ENCODE data around the gene PRPH.
"Not testable (repeated sequence)": the region's sequence is repeated elsewhere in the genome, so short reads cannot be mapped to it uniquely, and the experiment has no call there.

The PRPH gene

DNA sequence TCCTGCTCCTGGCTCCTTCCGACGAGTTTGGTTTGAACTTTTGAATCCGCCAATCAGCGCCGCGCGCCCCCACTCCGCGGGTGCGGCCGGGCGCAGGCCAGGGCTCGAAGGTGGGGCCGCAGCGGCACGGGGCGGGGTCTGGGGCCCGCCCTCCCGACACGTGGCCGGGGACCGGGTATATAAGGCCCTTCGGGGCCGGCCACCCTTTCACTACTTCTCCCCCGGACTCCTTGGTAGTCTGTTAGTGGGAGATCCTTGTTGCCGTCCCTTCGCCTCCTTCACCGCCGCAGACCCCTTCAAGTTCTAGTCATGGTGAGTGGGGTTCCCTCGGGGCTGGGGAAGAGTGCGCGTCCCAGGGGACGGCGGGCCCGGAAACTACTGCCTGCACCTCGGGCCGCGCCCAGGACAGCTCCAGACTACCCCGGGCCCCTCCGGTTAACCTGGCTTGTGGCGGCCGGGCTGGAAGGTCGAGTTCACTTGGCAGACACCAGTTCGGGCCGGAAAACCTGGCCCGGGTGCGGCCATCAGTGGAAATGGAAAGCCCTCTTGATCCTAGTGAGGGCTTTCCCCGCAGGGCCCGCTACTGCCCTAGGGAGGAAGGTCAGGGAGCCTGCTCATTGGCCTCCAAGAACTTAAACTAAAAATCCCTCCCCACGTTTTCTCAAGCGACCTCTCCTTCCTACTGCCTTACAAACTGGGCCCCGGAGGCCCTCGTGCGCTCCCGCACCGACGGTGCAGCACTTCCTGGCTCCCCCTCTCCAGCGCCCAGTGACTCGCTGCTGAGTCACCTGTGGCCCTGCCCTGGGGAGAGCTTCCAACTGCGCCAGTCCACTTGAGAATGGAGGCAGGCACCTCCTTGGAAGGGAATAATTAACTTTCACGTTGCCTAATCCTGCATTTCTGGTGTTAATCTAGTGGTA lies 29.8 kb upstream of the PRPH start, which contains the start of gene TUBA1C:
Gene TUBA1C (plus strand): TSS at position 210 of the 920 bp plus-strand sequence. CDS start 100 bp downstream, at position 310.
- peaks cover 3% of the 10 kb centered on the region; the same call in 1 of the 2 replicates for H3K36me3 ChIP-seq
- DNase-seq: peak; percentile 34
- H3K4me1 ChIP-seq: no peaks in the 10 kb centered on the region
- TF ChIP-seq, protein P1, sequence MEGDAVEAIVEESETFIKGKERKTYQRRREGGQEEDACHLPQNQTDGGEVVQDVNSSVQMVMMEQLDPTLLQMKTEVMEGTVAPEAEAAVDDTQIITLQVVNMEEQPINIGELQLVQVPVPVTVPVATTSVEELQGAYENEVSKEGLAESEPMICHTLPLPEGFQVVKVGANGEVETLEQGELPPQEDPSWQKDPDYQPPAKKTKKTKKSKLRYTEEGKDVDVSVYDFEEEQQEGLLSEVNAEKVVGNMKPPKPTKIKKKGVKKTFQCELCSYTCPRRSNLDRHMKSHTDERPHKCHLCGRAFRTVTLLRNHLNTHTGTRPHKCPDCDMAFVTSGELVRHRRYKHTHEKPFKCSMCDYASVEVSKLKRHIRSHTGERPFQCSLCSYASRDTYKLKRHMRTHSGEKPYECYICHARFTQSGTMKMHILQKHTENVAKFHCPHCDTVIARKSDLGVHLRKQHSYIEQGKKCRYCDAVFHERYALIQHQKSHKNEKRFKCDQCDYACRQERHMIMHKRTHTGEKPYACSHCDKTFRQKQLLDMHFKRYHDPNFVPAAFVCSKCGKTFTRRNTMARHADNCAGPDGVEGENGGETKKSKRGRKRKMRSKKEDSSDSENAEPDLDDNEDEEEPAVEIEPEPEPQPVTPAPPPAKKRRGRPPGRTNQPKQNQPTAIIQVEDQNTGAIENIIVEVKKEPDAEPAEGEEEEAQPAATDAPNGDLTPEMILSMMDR (IDR thresholded peaks at IDR 0.05; ENCODE audit: low read depth, low read length): no peak
- no peaks in the 10 kb centered on the region for H3K27me3 ChIP-seq
- no peak within 1 kb of the TSS for H3K4me3 ChIP-seq (ENCODE audit: low read depth, low read length)
- no peaks in the 10 kb centered on the region for H3K9me3 ChIP-seq

DNA sequence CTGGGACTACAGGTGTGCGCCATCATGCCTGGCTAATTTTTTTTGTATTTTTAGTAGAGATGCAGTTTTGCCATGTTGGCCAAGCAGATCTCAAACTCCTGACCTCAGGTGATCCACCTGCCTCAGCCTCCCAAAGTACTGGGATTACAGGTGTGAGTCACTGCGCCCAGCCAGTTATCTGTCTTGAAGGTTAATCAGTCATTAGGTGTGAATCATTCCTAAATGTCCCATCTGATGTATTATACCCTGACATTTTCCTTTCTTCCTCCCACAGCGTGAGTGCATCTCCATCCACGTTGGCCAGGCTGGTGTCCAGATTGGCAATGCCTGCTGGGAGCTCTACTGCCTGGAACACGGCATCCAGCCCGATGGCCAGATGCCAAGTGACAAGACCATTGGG lies 25.8 kb upstream of the PRPH start:
- H3K4me1 ChIP-seq; H3K36me3 ChIP-seq; DNase-seq; H3K27me3 ChIP-seq; H3K9me3 ChIP-seq; H3K4me3 ChIP-seq (ENCODE audit: low read depth, low read length): not testable (repeated sequence)

- Histone ChIP-seq H3K9me3 (no peaks in the 10 kb centered on the region), H3K27me3 (0 out of 2 replicates have a peak, but pooled peaks cover 2% of the 10 kb centered on the region), H3K4me3 (ENCODE audit: low read depth, low read length) (no peak overlapping the region), H3K36me3 (no peaks in the 10 kb centered on the region), H3K4me1 (peaks cover 3% of the 10 kb centered on the region)
- DNase-seq: no peak
- TF ChIP-seq, protein P1 (IDR thresholded peaks at IDR 0.05; ENCODE audit: low read depth, low read length): no peak
Observed at GRCh38 chr12:49272790-49273725, 21.9 kb upstream of the PRPH start.

DNA sequence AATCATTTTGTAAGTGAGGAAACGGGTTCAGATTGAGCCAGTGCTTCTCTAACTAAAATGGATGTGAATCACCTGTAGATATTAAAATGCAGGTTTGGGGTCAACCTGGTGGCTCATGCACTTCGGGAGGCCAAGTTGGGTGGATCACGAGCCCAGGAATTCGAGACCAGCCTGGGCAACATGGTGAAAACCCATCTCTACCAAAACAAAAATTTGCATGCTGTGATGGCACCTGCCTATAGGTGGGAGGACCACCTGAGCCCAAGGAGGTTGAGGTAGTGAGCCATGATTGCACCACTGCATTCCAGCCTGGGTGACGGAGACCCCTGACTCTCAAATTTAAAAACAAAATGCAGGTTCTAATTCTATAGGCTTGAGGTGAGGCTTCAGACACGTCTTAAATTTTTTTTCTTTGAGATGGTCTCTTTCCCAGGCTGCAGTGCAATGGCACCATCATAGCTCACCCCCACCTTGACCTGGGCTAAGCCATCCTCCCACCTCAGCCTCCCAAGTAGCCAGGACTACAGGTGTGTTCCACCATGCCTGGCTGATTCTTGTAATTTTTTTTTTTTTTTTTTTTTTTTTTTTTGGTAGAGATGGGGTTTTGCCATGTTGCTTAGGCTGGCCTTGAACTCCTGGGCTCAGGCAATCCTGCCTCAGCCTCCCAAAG lies 21.1 kb upstream of the PRPH start:
- TF ChIP-seq, protein P1 (IDR thresholded peaks at IDR 0.05; ENCODE audit: low read depth, low read length): no peak
- no peaks in the 10 kb centered on the region for H3K9me3 ChIP-seq
- DNase-seq: no peak
- H3K27me3 ChIP-seq: 0 out of 2 replicates have a peak, but pooled peaks cover 2% of the 10 kb centered on the region
- peaks cover 3% of the 10 kb centered on the region for H3K4me1 ChIP-seq
- H3K4me3 ChIP-seq (ENCODE audit: low read depth, low read length): no peak overlapping the region
- no peaks in the 10 kb centered on the region for H3K36me3 ChIP-seq

GRCh38 chr12:49274396-49275069 lies 20.4 kb upstream of the PRPH start:
- DNase-seq: no peak
- TF ChIP-seq, protein P1 (IDR thresholded peaks at IDR 0.05; ENCODE audit: low read depth, low read length): no peak
- H3K9me3 ChIP-seq: no peaks in the 10 kb centered on the region
- no peaks in the 10 kb centered on the region for H3K36me3 ChIP-seq
- 0 out of 2 replicates have a peak, but pooled peaks cover 2% of the 10 kb centered on the region for H3K27me3 ChIP-seq
- peaks cover 8% of the 10 kb centered on the region for H3K4me1 ChIP-seq
- H3K4me3 ChIP-seq (ENCODE audit: low read depth, low read length): no peak overlapping the region

All from BE2C (cell line).